HG02678 (cell line): ENCODE data around the gene HS3ST3B1.

Source experiments
- ATAC-seq: cut with Tn5 transposase; IDR thresholded peaks from one replicate; pipeline ENCODE4 v1.9.1; 2021; ENCODE audit warnings: mild to moderate bottlenecking, moderate library complexity; ENCODE audit not compliant: unreplicated experiment

HS3ST3B1 gene

GRCh38 chr17:14351493-14351892, 50.6 kb downstream of the HS3ST3B1 start:
- no peak for ATAC-seq

GRCh38 chr17:14352136-14352535, 51.3 kb downstream of the HS3ST3B1 start:
- ATAC-seq: no peak

DNA sequence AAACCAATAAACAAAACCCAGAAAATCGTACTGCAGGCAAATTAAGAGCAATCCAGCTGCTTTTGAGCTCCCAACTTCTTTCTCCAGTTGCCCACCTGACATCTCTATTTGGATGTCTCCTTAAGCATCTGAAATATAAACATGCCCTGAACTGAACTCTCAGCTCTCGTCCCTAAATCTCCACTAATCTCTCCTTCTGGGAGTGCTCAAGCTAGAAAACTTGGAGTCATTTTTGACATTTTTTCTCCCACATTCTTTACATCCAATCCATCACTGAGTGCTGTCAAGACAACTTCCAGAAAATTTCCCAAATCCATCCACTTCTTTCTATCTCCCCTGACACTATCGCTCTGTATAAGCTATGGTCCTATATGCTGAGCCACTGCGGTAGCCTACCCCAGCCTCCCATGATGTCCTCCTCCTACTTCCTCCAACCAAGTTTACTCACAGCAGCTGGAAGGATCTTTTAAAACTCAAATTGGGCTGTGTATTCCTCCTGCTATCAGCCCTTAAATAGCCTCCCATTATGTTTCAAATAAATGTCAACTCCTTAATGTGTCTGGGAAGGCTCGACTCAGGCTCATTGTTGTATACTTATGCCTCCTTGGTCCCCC, 53.1 kb downstream of the HS3ST3B1 start:
- ATAC-seq: no peak

GRCh38 chr17:14354807-14355206, 53.9 kb downstream of the HS3ST3B1 start:
- no peak for ATAC-seq

- ATAC-seq: no peak
These were observed 54.7 kb downstream of the HS3ST3B1 start for GRCh38 chr17:14355556-14355955.

GRCh38 chr17:14359163-14360020, 58.5 kb downstream of the HS3ST3B1 start:
- ATAC-seq: peak; percentile 97

GRCh38 chr17:14360856-14361255, 60.0 kb downstream of the HS3ST3B1 start:
- no peak for ATAC-seq

DNA sequence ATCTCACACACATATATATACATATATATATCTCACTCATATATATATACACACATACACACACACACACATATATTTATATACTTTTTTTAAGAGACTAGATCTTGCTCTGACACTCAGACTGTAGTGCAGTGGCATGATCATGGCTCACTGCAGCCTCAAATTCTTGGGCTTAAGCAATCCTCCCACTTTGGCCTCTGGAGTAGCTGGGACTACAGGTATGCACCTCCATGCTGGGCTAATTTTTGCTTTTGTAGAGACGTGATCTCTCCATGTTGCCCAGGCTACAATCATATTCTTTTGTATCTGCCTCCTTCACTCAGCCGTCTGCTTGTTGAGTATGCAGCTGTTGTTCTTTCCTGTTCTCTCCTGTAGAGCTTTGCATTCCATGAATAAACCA, 60.6 kb downstream of the HS3ST3B1 start:
- ATAC-seq: no peak

- ATAC-seq: no peak
These were observed 61.1 kb downstream of the HS3ST3B1 start for GRCh38 chr17:14361945-14362508.

DNA sequence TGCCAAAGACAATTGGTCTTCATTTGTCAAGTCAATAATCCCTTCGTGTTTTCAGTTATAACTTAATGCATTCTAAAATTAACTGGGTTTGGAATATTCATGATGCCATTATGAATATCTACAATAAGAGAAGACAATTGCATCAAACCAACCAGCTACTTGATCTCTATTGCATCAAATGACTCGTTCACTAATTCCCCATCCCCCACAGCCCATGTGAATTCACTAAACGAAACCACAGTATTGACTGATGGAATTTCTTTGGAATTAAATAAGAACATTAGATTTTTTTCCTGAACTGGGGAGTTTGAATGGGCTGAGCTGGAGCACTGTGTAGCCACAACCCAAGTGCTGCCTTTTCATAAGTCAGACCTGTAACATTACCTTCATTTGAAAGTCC, 65.3 kb downstream of the HS3ST3B1 start:
- ATAC-seq: no peak

GRCh38 chr17:14372461-14372860, 71.6 kb downstream of the HS3ST3B1 start:
- no peak for ATAC-seq

- no peak for ATAC-seq
These were observed 72.2 kb downstream of the HS3ST3B1 start for GRCh38 chr17:14372905-14373613.

DNA sequence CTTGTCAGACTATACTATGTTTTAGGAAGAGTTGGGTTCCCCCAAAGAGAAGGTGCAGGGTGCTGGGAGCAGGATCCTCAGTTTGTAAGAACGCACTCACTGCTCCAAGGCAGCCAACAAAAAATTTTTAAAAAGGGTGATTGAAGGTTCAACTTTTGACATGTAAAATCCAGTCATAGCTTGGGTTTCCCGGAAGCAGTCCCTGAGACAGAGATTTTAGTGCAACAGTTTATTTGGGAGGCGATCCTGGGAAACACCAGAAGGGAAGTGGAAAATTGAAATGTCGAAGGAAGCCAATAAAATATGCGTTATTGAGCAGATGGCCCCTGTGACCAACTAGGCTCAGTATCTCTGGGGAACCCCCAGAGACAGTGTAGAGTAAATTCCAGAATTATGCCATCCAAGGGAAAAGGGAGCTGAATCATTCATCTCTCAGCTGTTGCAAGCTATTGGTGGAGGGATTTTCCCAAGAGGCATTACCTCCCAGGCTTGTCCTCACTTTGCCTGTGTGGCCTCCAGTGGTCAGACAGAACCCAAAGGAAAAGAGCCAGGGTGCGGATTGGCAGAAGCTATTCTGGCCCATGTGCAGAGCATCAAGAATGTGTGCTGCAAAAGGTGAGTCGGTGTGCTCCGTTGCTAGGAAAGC, 72.9 kb downstream of the HS3ST3B1 start:
- no peak for ATAC-seq

- no peak for ATAC-seq
These were observed 73.4 kb downstream of the HS3ST3B1 start for GRCh38 chr17:14374268-14374667.

DNA sequence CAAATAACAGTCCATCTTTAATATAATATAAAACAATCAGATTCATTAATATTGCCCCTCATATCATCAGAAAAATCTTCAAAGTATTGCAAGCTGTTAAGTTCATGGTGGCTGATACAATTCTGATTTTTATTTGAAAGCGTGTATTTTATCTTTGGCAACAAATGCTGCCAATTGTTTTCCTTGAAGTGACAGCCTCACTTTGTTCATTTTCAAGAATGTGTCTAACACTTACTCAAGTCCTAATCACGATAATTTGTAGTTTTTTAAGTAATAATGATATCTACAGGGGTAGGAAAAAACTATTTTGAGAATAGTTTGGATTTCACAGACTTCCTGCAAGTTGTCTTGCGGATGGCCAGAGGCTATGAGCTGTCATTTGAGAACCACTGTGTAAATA, 75.8 kb downstream of the HS3ST3B1 start:
- ATAC-seq: no peak

GRCh38 chr17:14381606-14382005, 80.7 kb downstream of the HS3ST3B1 start:
- ATAC-seq: no peak

GRCh38 chr17:14387036-14387435, 86.2 kb downstream of the HS3ST3B1 start:
- ATAC-seq: no peak

DNA sequence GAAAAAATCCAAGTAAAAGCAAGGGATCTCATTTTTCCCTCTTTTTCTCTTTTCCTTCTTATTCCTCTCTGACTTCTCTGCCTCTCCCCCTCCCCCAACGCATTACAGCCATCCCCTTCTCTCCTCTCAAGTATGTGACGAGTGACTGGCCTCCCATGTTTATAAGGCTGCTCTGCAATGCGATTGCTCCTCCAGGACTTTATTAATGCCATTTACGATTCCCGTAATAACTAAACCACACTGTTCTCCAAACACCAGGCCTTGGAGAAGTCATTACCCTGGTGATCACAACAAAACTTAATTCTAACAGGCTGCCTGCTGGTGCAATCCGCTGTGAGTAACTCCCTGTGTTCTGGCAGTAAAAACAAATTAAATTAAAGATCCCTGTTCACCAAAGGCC, 88.8 kb downstream of the HS3ST3B1 start:
- ATAC-seq: no peak

- no peak for ATAC-seq
These were observed 92.8 kb downstream of the HS3ST3B1 start for GRCh38 chr17:14393723-14394122.

DNA sequence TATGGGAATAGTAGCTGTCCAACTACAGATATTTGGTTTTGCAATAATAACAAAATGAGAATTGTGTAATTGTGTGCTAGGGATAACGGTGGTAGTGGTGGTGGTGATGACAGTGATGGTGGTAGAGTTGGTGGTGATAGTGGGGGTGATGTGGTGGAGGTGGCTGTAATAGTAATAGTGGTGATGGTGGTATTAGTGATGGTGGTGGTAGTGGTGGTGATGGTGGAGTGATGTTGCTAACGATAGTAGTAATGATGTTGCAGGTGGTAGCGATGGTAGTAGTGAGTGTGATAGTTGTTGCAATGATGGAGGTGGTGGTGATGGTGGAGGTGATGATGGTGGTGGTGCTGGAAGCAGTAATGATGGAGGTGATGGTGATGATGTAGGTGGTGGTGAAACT, 94.4 kb downstream of the HS3ST3B1 start:
- ATAC-seq: no peak

- ATAC-seq: no peak
These were observed 95.7 kb downstream of the HS3ST3B1 start for GRCh38 chr17:14396547-14396946.
